Loucy (cell line): Measurements from ENCODE around the gene CEMIP2.
A peak's percentile ranks its signal among the peaks of the same experiment; 100 is the strongest.

Experiments used
- H2AFZ ChIP-seq: fragments of 200-600 bp; sonication (generic); 2 replicates; pipeline ENCODE4 v1.6.0; 2016; ENCODE audit warnings: antibody characterized with exemption, mild to moderate bottlenecking, low read length, moderate library complexity
- H3F3A ChIP-seq: fragments of 200-600 bp; 2 replicates; pipeline ENCODE4 v1.6.0; 2016; ENCODE audit warnings: antibody characterized with exemption, low read depth, mild to moderate bottlenecking
- H3K27me3 ChIP-seq: fragments of 200-600 bp; sonication (generic); 2 replicates; pipeline ENCODE4 v1.6.1; 2014; ENCODE audit warnings: low read length, mild to moderate bottlenecking; ENCODE audit not compliant: insufficient read depth, poor library complexity, severe bottlenecking
- H3K36me3 ChIP-seq: fragments of 200-600 bp; sonication (generic); 2 replicates; pipeline ENCODE4 v1.6.1; 2016; ENCODE audit warnings: low read length; ENCODE audit not compliant: insufficient read depth
- H3K4me1 ChIP-seq: fragments of 200-600 bp; sonication (generic); 2 replicates; pipeline ENCODE4 v1.5.1; 2014; ENCODE audit warnings: low read length, mild to moderate bottlenecking; ENCODE audit not compliant: insufficient read depth, poor library complexity, severe bottlenecking
- H3K4me2 ChIP-seq: fragments of 200-600 bp; sonication (generic); 2 replicates; pipeline ENCODE4 v1.6.0; 2014; ENCODE audit warnings: antibody characterized with exemption, low read length, low read depth, mild to moderate bottlenecking; ENCODE audit not compliant: poor library complexity, severe bottlenecking
- H3K4me3 ChIP-seq: fragments of 200-600 bp; sonication (generic); 2 replicates; pipeline ENCODE4 v1.5.1; 2014; ENCODE audit warnings: low read length, mild to moderate bottlenecking, mixed read lengths; ENCODE audit not compliant: poor library complexity, severe bottlenecking
- H3K79me2 ChIP-seq: fragments of 200-600 bp; sonication (generic); 2 replicates; pipeline ENCODE4 v1.6.1; 2014; ENCODE audit warnings: low read length; ENCODE audit not compliant: insufficient read depth
- H3K9ac ChIP-seq: fragments of 200-600 bp; sonication (generic); 2 replicates; pipeline ENCODE4 v1.6.0; 2014; ENCODE audit warnings: mild to moderate bottlenecking, low read depth, low read length, moderate library complexity; ENCODE audit not compliant: poor library complexity, severe bottlenecking
- H3K9me2 ChIP-seq: fragments of 200-600 bp; sonication (generic); replicated peaks from 2 replicates; pipeline ENCODE4 v1.6.1; 2016; ENCODE audit warnings: low read depth, low read length, mixed read lengths
- H3K9me3 ChIP-seq: fragments of 200-600 bp; sonication (generic); 2 replicates; pipeline ENCODE4 v1.6.1; 2014; ENCODE audit warnings: mild to moderate bottlenecking, antibody characterized with exemption, low read length, low read depth; ENCODE audit not compliant: insufficient read depth
- H4K20me1 ChIP-seq: fragments of 200-600 bp; sonication (generic); 2 replicates; pipeline ENCODE4 v1.6.0; 2014; ENCODE audit warnings: antibody characterized with exemption, low read length, mild to moderate bottlenecking; ENCODE audit not compliant: insufficient read depth, poor library complexity, severe bottlenecking
- CTCF ChIP-seq: fragments of 200-600 bp; sonication (generic); conservative IDR thresholded peaks from 2 replicates; pipeline ENCODE4 v1.5.1; 2014; ENCODE audit warnings: mild to moderate bottlenecking, antibody characterized with exemption, low read length
- EZH2phosphoT487 ChIP-seq: fragments of 200-600 bp; IDR thresholded peaks from 2 replicates; pipeline ENCODE4 v1.6.1; 2018; ENCODE audit warnings: antibody characterized with exemption, mild to moderate bottlenecking, moderate library complexity, borderline replicate concordance

The CEMIP2 gene, protein sequence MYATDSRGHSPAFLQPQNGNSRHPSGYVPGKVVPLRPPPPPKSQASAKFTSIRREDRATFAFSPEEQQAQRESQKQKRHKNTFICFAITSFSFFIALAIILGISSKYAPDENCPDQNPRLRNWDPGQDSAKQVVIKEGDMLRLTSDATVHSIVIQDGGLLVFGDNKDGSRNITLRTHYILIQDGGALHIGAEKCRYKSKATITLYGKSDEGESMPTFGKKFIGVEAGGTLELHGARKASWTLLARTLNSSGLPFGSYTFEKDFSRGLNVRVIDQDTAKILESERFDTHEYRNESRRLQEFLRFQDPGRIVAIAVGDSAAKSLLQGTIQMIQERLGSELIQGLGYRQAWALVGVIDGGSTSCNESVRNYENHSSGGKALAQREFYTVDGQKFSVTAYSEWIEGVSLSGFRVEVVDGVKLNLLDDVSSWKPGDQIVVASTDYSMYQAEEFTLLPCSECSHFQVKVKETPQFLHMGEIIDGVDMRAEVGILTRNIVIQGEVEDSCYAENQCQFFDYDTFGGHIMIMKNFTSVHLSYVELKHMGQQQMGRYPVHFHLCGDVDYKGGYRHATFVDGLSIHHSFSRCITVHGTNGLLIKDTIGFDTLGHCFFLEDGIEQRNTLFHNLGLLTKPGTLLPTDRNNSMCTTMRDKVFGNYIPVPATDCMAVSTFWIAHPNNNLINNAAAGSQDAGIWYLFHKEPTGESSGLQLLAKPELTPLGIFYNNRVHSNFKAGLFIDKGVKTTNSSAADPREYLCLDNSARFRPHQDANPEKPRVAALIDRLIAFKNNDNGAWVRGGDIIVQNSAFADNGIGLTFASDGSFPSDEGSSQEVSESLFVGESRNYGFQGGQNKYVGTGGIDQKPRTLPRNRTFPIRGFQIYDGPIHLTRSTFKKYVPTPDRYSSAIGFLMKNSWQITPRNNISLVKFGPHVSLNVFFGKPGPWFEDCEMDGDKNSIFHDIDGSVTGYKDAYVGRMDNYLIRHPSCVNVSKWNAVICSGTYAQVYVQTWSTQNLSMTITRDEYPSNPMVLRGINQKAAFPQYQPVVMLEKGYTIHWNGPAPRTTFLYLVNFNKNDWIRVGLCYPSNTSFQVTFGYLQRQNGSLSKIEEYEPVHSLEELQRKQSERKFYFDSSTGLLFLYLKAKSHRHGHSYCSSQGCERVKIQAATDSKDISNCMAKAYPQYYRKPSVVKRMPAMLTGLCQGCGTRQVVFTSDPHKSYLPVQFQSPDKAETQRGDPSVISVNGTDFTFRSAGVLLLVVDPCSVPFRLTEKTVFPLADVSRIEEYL (N-terminal part only)

GRCh38 chr9:71768388-71769174, at the start of gene CEMIP2:
TSS of gene CEMIP2 (minus strand) at chr9:71768513. CDS start at chr9:71750373, 18,140 bp downstream.
- Histone ChIP-seq H3K27me3 (no peaks in the 10 kb centered on the region), H2AFZ (peak within 1 kb of the TSS; percentile 91), H3K4me2 (peak within 1 kb of the TSS; percentile 97), H3K9ac (peak within 1 kb of the TSS; percentile 84), H3K79me2 (peaks cover 44% of the 10 kb centered on the region), H3K36me3 (no peaks in the 10 kb centered on the region), H3K9me3 (no peaks in the 10 kb centered on the region), H3K9me2 (no peaks in the 10 kb centered on the region), H4K20me1 (peaks cover 13% of the 10 kb centered on the region), H3F3A (peaks cover 5% of the 10 kb centered on the region; the same call in 1 of the 2 replicates), H3K4me3 (peak within 1 kb of the TSS; percentile 98), H3K4me1 (peaks cover 48% of the 10 kb centered on the region)
- no peak for TF ChIP-seq EZH2phosphoT487
- peak; percentile 57 for TF ChIP-seq CTCF

GRCh38 chr9:71816916-71817451, 48.7 kb upstream of the CEMIP2 start:
- Histone ChIP-seq H3K27me3 (no peaks in the 10 kb centered on the region), H3K9me2 (no peaks in the 10 kb centered on the region), H3K4me2 (no peak overlapping the region), H3K79me2 (0 out of 2 replicates have a peak, but pooled peaks cover 4% of the 10 kb centered on the region), H3K36me3 (no peaks in the 10 kb centered on the region), H4K20me1 (no peaks in the 10 kb centered on the region), H3K9me3 (no peaks in the 10 kb centered on the region), H3F3A (peaks cover 1% of the 10 kb centered on the region; the same call in 1 of the 2 replicates), H3K9ac (no peak overlapping the region), H2AFZ (no peak overlapping the region), H3K4me1 (peaks cover 26% of the 10 kb centered on the region), H3K4me3 (no peak overlapping the region)
- TF ChIP-seq CTCF = no peak
- TF ChIP-seq EZH2phosphoT487 = no peak
